CD14-positive monocyte (primary cell): Measurements from ENCODE around the gene SLC35F3. TPM values are rescaled to one million over a fixed set of nuclear protein-coding genes. Genes with fewer than 3 reads are reported as not detected.

Experiments used
- DNase-seq, 3 donors: peaks; one replicate each; pipeline ENCODE4 v3.0.0-alpha.2; 2011 to 2022
- H2AFZ ChIP-seq: 2 replicates; pipeline ENCODE4 v1.6.0; 2012; ENCODE audit warnings: mild to moderate bottlenecking, low read depth, low read length, inconsistent platforms; ENCODE audit not compliant: insufficient read depth, poor library complexity, severe bottlenecking
- H3K27ac ChIP-seq, 2 donors: 1 replicate in 1 of 2; 2 replicates in 1 of 2; pipeline ENCODE4 v1.5.1; 2012 to 2013; ENCODE audit warnings: low read length in 2 of 2, control low read depth in 1 of 2, inconsistent platforms in 1 of 2, low read depth in 1 of 2, mild to moderate bottlenecking in 1 of 2
- H3K27me3 ChIP-seq, 2 donors: one replicate each; pipeline versions ENCODE4 v1.6.0 to v1.6.1; 2011 to 2013; ENCODE audit warnings: low read length in 2 of 2; ENCODE audit not compliant: control insufficient read depth in 2 of 2, insufficient read depth in 2 of 2
- H3K36me3 ChIP-seq, 2 donors: replicated peaks in 1 of 2; 1 replicate in 1 of 2; 2 replicates in 1 of 2; pipeline versions ENCODE4 v1.5.1 to v1.6.1; 2012 to 2013; ENCODE audit warnings: low read length in 2 of 2, control low read depth in 1 of 2, inconsistent platforms in 1 of 2, mild to moderate bottlenecking in 1 of 2; ENCODE audit not compliant: insufficient read depth in 2 of 2, control insufficient read depth in 1 of 2
- H3K4me1 ChIP-seq, 2 donors: 1 replicate in 1 of 2; 2 replicates in 1 of 2; pipeline versions ENCODE4 v1.5.1 to v1.6.1; 2012 to 2013; ENCODE audit warnings: low read length in 2 of 2, control low read depth in 1 of 2, inconsistent platforms in 1 of 2, mild to moderate bottlenecking in 1 of 2, moderate library complexity in 1 of 2; ENCODE audit not compliant: insufficient read depth in 2 of 2, control insufficient read depth in 1 of 2
- H3K4me2 ChIP-seq: replicated peaks from 2 replicates; pipeline ENCODE3; 2012; ENCODE audit warnings: low read length, moderate library complexity, mild to moderate bottlenecking; ENCODE audit not compliant: poor library complexity, severe bottlenecking; ENCODE audit errors: extremely low read depth
- H3K4me3 ChIP-seq, 3 experiments: fragments of 200-600 bp in 1 of 3; sonication (generic) in 1 of 3; replicated peaks in 1 of 3; 1 replicate in 2 of 3; 2 replicates in 1 of 3; pipeline ENCODE4 v1.5.1; 2011 to 2013; ENCODE audit warnings: low read length in 3 of 3, mild to moderate bottlenecking in 3 of 3, control low read depth in 2 of 3, low read depth in 2 of 3, inconsistent platforms in 1 of 3, moderate library complexity in 1 of 3
- H3K79me2 ChIP-seq: 2 replicates; pipeline ENCODE4 v1.6.0; 2012; ENCODE audit warnings: mild to moderate bottlenecking, control low read depth, inconsistent platforms, low read length, moderate library complexity; ENCODE audit not compliant: insufficient read depth
- H3K9ac ChIP-seq: 2 replicates; pipeline ENCODE4 v1.6.0; 2017; ENCODE audit warnings: low read length, mild to moderate bottlenecking; ENCODE audit not compliant: insufficient read depth, poor library complexity, severe bottlenecking
- H3K9me3 ChIP-seq, 2 donors: replicated peaks in 1 of 2; 1 replicate in 1 of 2; 2 replicates in 1 of 2; pipeline versions ENCODE4 v1.5.1 to v1.6.1; 2012 to 2013; ENCODE audit warnings: low read length in 2 of 2, control low read depth in 1 of 2; ENCODE audit not compliant: control insufficient read depth in 1 of 2, insufficient read depth in 1 of 2
- H4K20me1 ChIP-seq: 2 replicates; pipeline ENCODE4 v1.6.0; 2012; ENCODE audit warnings: mild to moderate bottlenecking, low read length, control low read depth, moderate library complexity; ENCODE audit not compliant: insufficient read depth
- H3K27ac Mint-ChIP-seq, 7 donors: one replicate each; pipeline ENCODE4 v1.8.0; 2020; ENCODE audit warnings: mild to moderate bottlenecking in 7 of 7, mixed read lengths in 7 of 7, moderate library complexity in 6 of 7, inconsistent platforms in 2 of 7
- H3K27me3 Mint-ChIP-seq, 3 donors: one replicate each; pipeline ENCODE4 v1.8.0; 2021 to 2022; ENCODE audit warnings: low read depth in 3 of 3, mild to moderate bottlenecking in 3 of 3, mixed read lengths in 3 of 3, moderate library complexity in 3 of 3, inconsistent platforms in 1 of 3
- H3K36me3 Mint-ChIP-seq, 2 donors: one replicate each; pipeline ENCODE4 v1.8.0; 2020; ENCODE audit warnings: mixed read lengths in 2 of 2, inconsistent platforms in 1 of 2, mild to moderate bottlenecking in 1 of 2
- H3K4me1 Mint-ChIP-seq: one replicate; pipeline ENCODE4 v1.8.0; 2020; ENCODE audit warnings: mild to moderate bottlenecking, mixed read lengths
- H3K4me3 Mint-ChIP-seq, 2 donors: one replicate each; pipeline ENCODE4 v1.8.0; 2020; ENCODE audit warnings: mild to moderate bottlenecking in 2 of 2, mixed read lengths in 2 of 2, moderate library complexity in 1 of 2
- H3K9me3 Mint-ChIP-seq, 7 donors: one replicate each; pipeline ENCODE4 v1.8.0; 2020 to 2022; ENCODE audit warnings: mixed read lengths in 7 of 7, mild to moderate bottlenecking in 6 of 7, moderate library complexity in 6 of 7, inconsistent platforms in 2 of 7
- WGBS: methylation state at CpG from one replicate; pipeline ENCODE4 v1.1.5; 2013; ENCODE audit warnings: missing lambda C conversion rate; ENCODE audit not compliant: insufficient coverage; 5-methylcytosine and 5-hydroxymethylcytosine counted together
- intact Hi-C, 2 donors: fragments of 100-400 bp; cut with micrococcal nuclease; formaldehyde crosslinking; loops; one replicate each; pipeline versions ENCODE4 v1.15.0 to v1.15.1; 2023
- polyA plus RNA-seq, 3 donors: library from polyadenylated mRNA; depleted of rRNA in 1 of 3; unstranded in 2 of 3; stranded (reverse) in 1 of 3; fragments of 300-500 nt in 2 of 3; fragments of >200 nt in 1 of 3; fragmentation: Illumina TruSeq in 2 of 3; gene quantifications; 1 replicate in 2 of 3; 2 replicates in 1 of 3; pipeline ENCODE4 v1.2.3, GENCODE V29; 2012 to 2021
- TF ChIP-seq, protein P1 (sequence below): fragments of 200-600 bp; IDR thresholded peaks from one replicate; pipeline ENCODE4 v1.8.0; 2022; ENCODE audit warnings: antibody characterized with exemption, mild to moderate bottlenecking

The SLC35F3 gene
- polyA plus RNA-seq, 3 donors, result 0.17 to 0.78 TPM; not detected in 1

DNA sequence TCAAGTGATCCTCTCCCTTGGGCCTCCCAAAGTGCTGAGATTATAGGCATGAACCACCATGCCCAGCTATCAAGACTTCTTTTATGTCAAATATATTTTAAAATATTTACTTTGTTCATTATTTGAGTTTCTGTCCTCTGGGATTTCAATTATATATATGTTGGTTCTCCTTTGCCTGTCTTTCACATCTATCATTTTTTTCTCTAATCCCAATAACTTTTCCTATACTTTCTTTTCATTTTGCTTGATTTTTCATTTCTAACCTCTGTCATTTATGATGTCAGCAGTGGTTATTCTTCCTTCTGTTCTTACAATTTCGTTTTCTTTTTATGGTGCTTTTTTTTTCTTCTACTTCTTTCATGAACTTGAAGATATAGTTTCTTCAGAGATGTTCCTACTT lies 47.3 kb downstream of the SLC35F3 start:
- peaks cover 8 to 18% of the 10 kb centered on the region in 2 donors for H3K9me3 ChIP-seq
- H4K20me1 ChIP-seq, result no peaks in the 10 kb centered on the region
- H3K79me2 ChIP-seq, result no peaks in the 10 kb centered on the region
- H3K36me3 ChIP-seq, result no peaks in the 10 kb centered on the region
- Mint-ChIP-seq H3K36me3 (no peaks in the 10 kb centered on the region), H3K27me3 (peaks cover 0 to 2% (median 1%) of the 10 kb centered on the region in 3 donors), H3K27ac (no peak overlapping the region), H3K4me1 (no peaks in the 10 kb centered on the region), H3K9me3 (peaks cover 14 to 29% (median 18%) of the 10 kb centered on the region in 7 donors), H3K4me3 (no peak overlapping the region)
- TF ChIP-seq, protein P1, sequence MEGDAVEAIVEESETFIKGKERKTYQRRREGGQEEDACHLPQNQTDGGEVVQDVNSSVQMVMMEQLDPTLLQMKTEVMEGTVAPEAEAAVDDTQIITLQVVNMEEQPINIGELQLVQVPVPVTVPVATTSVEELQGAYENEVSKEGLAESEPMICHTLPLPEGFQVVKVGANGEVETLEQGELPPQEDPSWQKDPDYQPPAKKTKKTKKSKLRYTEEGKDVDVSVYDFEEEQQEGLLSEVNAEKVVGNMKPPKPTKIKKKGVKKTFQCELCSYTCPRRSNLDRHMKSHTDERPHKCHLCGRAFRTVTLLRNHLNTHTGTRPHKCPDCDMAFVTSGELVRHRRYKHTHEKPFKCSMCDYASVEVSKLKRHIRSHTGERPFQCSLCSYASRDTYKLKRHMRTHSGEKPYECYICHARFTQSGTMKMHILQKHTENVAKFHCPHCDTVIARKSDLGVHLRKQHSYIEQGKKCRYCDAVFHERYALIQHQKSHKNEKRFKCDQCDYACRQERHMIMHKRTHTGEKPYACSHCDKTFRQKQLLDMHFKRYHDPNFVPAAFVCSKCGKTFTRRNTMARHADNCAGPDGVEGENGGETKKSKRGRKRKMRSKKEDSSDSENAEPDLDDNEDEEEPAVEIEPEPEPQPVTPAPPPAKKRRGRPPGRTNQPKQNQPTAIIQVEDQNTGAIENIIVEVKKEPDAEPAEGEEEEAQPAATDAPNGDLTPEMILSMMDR, result no peak
- no peak overlapping the region for H3K4me2 ChIP-seq
- WGBS, result no CpG with 5 or more reads among the region's 1 CpG
- no peak for DNase-seq
- H3K4me1 ChIP-seq, result no peaks in the 10 kb centered on the region
- H3K9ac ChIP-seq, result no peak overlapping the region
- no peak overlapping the region for H3K27ac ChIP-seq
- intact Hi-C loops, result no loop called here
- H2AFZ ChIP-seq, result no peak overlapping the region
- no peaks in the 10 kb centered on the region for H3K27me3 ChIP-seq
- no peak overlapping the region for H3K4me3 ChIP-seq

DNA sequence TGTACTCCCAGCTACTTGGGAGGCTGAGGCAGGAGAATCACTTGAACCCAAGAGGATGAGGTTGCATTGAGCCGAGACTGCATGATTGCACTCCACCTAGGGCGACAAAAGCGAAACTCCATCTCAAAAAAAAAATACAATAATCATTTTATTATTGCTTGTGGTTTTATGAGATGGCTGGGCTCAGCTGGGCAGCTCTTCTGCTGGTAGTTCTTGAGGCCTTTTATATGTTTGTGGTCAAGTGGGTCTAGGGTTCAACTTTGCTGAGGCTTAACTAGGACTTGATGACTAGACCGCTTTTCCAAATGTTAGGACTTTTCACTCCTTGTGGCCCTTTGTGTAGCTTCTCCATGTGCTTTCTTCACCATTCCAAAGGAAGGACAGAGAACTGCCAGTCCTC lies 53.2 kb downstream of the SLC35F3 start:
- H3K4me1 ChIP-seq, result no peaks in the 10 kb centered on the region
- H3K4me2 ChIP-seq, result no peak overlapping the region
- Mint-ChIP-seq H3K36me3 (no peaks in the 10 kb centered on the region), H3K9me3 (peaks cover 4 to 15% (median 10%) of the 10 kb centered on the region in 7 donors), H3K4me3 (no peak overlapping the region), H3K27ac (peak overlapping the region in 1 of 7 donors; percentile 32), H3K27me3 (peaks cover 0 to 2% (median 2%) of the 10 kb centered on the region in 3 donors), H3K4me1 (no peaks in the 10 kb centered on the region)
- DNase-seq, result no peak
- no peak overlapping the region for H2AFZ ChIP-seq
- H3K79me2 ChIP-seq, result no peaks in the 10 kb centered on the region
- no peaks in the 10 kb centered on the region for H3K27me3 ChIP-seq
- no peak overlapping the region for H3K27ac ChIP-seq
- H3K36me3 ChIP-seq, result no peaks in the 10 kb centered on the region
- peaks cover 3 to 16% of the 10 kb centered on the region in 2 donors for H3K9me3 ChIP-seq
- H3K4me3 ChIP-seq, result no peak overlapping the region
- H3K9ac ChIP-seq, result no peak overlapping the region
- TF ChIP-seq, protein P1, result no peak
- H4K20me1 ChIP-seq, result no peaks in the 10 kb centered on the region
- intact Hi-C loops, result no loop called here
- no CpG with 5 or more reads among the region's 4 CpGs for WGBS
